ENCODE measurements around the gene TRIM52.
"Not testable (repeated sequence)": the region's sequence is repeated elsewhere in the genome, so short reads cannot be mapped to it uniquely, and the experiment has no call there.

The TRIM52 gene

DNA sequence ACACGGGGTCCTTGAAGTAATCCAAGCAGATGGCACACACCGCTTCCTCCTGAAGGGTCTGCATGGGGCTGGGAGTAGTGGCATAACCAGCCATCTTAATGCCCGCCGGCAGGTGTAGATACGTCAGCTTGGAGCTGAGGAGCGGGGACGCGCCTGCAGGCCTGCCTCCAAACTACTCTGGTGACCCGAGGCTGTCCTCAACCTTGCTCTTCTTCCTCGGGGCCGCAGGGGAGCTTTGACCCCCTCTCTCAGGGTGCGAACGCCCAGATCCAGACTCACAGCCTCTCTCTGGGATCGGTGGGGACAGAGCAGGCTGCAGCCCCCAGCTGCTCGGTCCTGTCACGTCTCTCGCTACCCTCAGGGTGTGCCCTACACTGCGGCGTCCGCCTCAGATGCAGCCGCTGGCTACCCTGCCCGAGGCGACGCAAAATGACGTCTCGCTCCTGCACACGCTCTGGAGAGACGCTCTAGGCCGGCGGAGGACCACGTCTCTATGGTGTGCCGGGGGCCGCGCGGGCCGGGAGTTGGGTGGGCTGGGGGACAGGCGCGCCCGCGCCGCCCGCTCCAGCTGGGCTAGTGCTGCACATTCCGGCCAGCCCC, at the start of gene TRIM52:
Gene TRIM52 (minus strand): TSS at position 424 of the 600 bp plus-strand sequence. CDS start 330 bp downstream, at position 94.
- Histone ChIP-seq H3K27me3 (ENCODE audit: control insufficient read depth in 1 of 2, insufficient read depth in 2 of 2, low read length in 2 of 2) (no peaks in the 10 kb centered on the region), H3K4me3 (ENCODE audit: low read depth in 1 of 2, low read length in 2 of 2) (peak within 1 kb of the TSS; percentile 98 to 99), H3K4me1 (ENCODE audit: control insufficient read depth in 1 of 2, insufficient read depth in 2 of 2, low read length in 2 of 2) (peaks cover 30 to 36% of the 10 kb centered on the region in 2 donors), H3K9me3 (ENCODE audit: control insufficient read depth in 1 of 2, low read length in 2 of 2) (no peaks in the 10 kb centered on the region), H3K9ac (ENCODE audit: low read depth in 1 of 2, low read length in 2 of 2) (peak within 1 kb of the TSS; percentile 94 to 100), H3K27ac (ENCODE audit: low read depth, low read length) (peak within 1 kb of the TSS; percentile 96), H3K36me3 (ENCODE audit: control insufficient read depth in 1 of 2, insufficient read depth in 2 of 2, low read length in 2 of 2) (peaks cover 10 to 13% of the 10 kb centered on the region in 2 donors)

DNA sequence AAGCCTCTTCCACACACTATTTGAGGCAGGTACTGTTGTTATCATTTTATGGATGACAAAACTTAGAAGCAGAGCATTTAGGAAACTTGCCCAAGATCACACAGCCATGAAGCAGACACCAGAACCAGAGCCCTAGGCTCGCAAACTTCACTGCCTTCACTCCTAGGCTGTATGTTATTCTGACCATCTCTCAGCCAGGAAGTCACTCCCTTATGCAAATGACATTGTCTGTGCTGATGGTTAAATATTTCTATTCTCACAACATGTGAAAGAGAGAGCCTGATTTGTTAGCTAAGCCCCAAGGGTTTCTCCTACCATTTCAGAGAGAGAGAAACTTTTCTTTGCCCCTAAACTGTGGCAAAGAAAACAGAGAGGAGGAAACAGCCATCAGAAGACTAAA, 26.4 kb upstream of the TRIM52 start:
- H3K4me1 ChIP-seq (ENCODE audit: control insufficient read depth in 1 of 2, insufficient read depth in 2 of 2, low read length in 2 of 2); H3K4me3 ChIP-seq (ENCODE audit: low read depth in 1 of 2, low read length in 2 of 2); H3K9ac ChIP-seq (ENCODE audit: low read depth in 1 of 2, low read length in 2 of 2); H3K36me3 ChIP-seq (ENCODE audit: control insufficient read depth in 1 of 2, insufficient read depth in 2 of 2, low read length in 2 of 2); H3K27ac ChIP-seq (ENCODE audit: low read depth, low read length); H3K27me3 ChIP-seq (ENCODE audit: control insufficient read depth in 1 of 2, insufficient read depth in 2 of 2, low read length in 2 of 2); H3K9me3 ChIP-seq (ENCODE audit: control insufficient read depth in 1 of 2, low read length in 2 of 2): not testable (repeated sequence)

DNA sequence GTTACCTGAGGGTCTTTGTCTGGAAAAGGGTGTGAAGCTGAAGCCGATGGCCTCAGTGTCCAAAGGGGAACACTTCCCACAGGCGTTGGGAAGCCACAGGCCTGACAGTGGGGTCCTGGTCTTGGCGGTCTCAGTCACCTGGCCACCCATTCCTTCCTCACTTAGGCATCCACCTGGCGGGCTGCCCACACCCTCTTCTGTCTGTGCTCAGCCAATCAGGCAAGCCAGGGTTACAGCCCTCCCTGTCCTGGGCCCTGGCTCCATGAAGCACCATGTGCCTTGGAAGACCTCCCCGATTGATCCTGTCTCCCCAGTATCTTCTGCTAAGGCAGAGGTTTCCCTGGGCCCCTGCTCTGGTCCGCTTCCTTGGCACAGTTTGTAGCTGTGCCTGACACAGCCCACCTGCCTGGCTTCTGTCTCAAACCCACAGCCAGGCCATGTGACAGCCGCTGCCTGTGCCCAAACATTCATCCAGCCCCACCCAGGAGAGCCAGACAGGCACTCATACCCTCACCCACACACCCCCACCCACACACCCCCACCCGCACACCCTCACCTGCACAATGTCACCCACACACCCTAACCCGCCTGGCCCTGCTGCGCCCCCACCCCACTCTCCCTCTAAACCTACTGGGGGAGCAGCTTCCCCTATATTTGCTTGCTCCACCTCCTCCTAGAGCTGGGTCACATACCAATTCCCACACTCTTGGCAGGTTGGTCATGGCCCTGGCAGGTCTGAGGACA, 25.2 kb upstream of the TRIM52 start:
- not testable (repeated sequence) for H3K27me3 ChIP-seq (ENCODE audit: control insufficient read depth in 1 of 2, insufficient read depth in 2 of 2, low read length in 2 of 2); H3K4me1 ChIP-seq (ENCODE audit: control insufficient read depth in 1 of 2, insufficient read depth in 2 of 2, low read length in 2 of 2); H3K4me3 ChIP-seq (ENCODE audit: low read depth in 1 of 2, low read length in 2 of 2); H3K9me3 ChIP-seq (ENCODE audit: control insufficient read depth in 1 of 2, low read length in 2 of 2); H3K27ac ChIP-seq (ENCODE audit: low read depth, low read length); H3K9ac ChIP-seq (ENCODE audit: low read depth in 1 of 2, low read length in 2 of 2); H3K36me3 ChIP-seq (ENCODE audit: control insufficient read depth in 1 of 2, insufficient read depth in 2 of 2, low read length in 2 of 2)

DNA sequence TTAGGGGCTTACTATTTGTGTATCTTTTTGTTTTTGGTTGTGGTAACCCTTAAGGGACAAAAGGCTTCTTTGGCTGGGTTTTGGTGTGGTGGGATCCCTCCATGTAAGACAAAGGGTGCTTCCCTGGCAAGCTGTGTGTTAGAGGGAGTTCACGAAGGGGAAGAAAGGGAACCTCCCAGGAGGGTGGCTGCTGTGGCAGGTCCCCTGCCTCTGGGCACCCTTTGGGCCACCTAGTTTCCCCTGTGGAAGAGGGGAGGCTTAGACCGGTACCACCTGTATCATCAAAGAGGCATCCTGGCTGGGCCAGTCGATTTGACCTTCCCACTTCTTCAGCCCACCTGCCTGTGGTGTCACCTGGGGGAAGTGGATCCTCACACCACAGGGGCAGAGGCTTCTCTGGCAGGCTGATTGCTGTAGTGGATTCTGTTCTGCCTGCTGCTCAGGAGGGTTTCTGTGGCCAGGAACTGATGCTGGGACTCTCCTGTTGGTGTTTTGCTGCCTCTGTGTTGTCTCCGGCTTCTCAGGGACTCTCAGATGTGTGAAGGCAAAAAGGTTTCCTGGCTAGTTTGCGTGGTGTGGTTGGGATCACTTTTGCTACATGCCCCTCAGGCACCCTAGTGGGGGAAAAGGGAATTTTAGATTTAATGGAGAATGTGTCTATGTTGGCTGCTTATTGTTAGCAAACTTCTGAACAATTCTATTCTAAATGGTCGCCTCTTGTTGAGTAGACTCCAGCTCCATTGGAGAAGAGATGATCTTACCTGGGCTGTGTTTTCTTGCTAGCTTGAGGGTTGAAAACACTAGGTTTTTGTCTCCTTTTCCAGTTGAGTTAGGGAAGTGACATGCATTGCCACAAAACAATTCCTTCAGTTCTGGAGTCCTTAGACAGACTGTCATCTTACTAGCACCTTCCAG, 23.2 kb upstream of the TRIM52 start:
- H3K27ac ChIP-seq (ENCODE audit: low read depth, low read length); H3K27me3 ChIP-seq (ENCODE audit: control insufficient read depth in 1 of 2, insufficient read depth in 2 of 2, low read length in 2 of 2); H3K4me1 ChIP-seq (ENCODE audit: control insufficient read depth in 1 of 2, insufficient read depth in 2 of 2, low read length in 2 of 2); H3K4me3 ChIP-seq (ENCODE audit: low read depth in 1 of 2, low read length in 2 of 2); H3K36me3 ChIP-seq (ENCODE audit: control insufficient read depth in 1 of 2, insufficient read depth in 2 of 2, low read length in 2 of 2); H3K9me3 ChIP-seq (ENCODE audit: control insufficient read depth in 1 of 2, low read length in 2 of 2); H3K9ac ChIP-seq (ENCODE audit: low read depth in 1 of 2, low read length in 2 of 2): not testable (repeated sequence)

DNA sequence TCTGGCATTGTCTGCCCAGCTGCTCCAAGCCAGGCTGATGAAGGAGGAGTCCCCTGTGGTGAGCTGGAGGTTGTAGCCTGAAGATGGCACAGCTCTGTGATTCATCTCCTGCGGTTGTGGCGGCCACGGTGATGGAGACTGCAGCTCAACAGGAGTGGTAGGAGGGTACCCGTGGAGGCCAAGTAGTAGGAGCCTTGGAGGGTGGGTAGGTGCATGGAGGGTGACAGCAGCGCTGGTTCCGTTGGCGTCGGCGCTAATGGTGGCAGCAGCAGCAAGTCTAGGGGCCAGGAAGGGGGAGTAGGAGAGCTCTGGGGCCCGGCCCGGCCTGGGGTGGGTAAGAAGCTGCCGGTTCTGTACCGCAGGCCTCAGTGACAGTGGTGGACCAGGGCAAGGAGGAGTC, 22.4 kb upstream of the TRIM52 start:
- Histone ChIP-seq H3K27ac (ENCODE audit: low read depth, low read length) (no peak overlapping the region), H3K4me1 (ENCODE audit: control insufficient read depth in 1 of 2, insufficient read depth in 2 of 2, low read length in 2 of 2) (no peaks in the 10 kb centered on the region), H3K9ac (ENCODE audit: low read depth in 1 of 2, low read length in 2 of 2) (no peak overlapping the region), H3K36me3 (ENCODE audit: control insufficient read depth in 1 of 2, insufficient read depth in 2 of 2, low read length in 2 of 2) (no peaks in the 10 kb centered on the region), H3K9me3 (ENCODE audit: control insufficient read depth in 1 of 2, low read length in 2 of 2) (no peaks in the 10 kb centered on the region), H3K4me3 (ENCODE audit: low read depth in 1 of 2, low read length in 2 of 2) (no peak overlapping the region), H3K27me3 (ENCODE audit: control insufficient read depth in 1 of 2, insufficient read depth in 2 of 2, low read length in 2 of 2) (no peaks in the 10 kb centered on the region)

DNA sequence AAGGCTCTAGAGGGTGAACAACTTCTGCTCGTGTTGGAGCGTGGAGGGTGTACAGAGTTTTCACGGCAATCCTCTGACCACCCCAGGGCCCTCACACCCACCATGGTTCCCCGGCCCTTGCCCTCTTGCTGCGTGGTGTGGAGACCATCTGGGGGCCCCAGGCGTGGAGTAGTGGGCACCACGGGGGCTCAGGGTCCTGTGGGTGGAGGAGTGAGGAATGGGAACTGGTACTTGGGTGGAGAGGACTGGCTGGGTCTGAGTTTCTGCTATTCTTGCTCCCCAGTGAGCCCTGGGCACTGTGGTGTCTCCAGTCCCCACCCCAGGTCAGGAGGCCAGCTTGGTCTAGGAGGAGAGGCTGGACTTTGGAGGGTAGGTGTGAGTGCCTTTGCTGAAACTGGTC, 21.9 kb upstream of the TRIM52 start:
- H3K27ac ChIP-seq (ENCODE audit: low read depth, low read length) = no peak overlapping the region
- H3K4me3 ChIP-seq (ENCODE audit: low read depth in 1 of 2, low read length in 2 of 2) = no peak overlapping the region
- no peaks in the 10 kb centered on the region for H3K36me3 ChIP-seq (ENCODE audit: control insufficient read depth in 1 of 2, insufficient read depth in 2 of 2, low read length in 2 of 2)
- no peaks in the 10 kb centered on the region for H3K4me1 ChIP-seq (ENCODE audit: control insufficient read depth in 1 of 2, insufficient read depth in 2 of 2, low read length in 2 of 2)
- no peak overlapping the region for H3K9ac ChIP-seq (ENCODE audit: low read depth in 1 of 2, low read length in 2 of 2)
- H3K27me3 ChIP-seq (ENCODE audit: control insufficient read depth in 1 of 2, insufficient read depth in 2 of 2, low read length in 2 of 2) = no peaks in the 10 kb centered on the region
- H3K9me3 ChIP-seq (ENCODE audit: control insufficient read depth in 1 of 2, low read length in 2 of 2) = no peaks in the 10 kb centered on the region

DNA sequence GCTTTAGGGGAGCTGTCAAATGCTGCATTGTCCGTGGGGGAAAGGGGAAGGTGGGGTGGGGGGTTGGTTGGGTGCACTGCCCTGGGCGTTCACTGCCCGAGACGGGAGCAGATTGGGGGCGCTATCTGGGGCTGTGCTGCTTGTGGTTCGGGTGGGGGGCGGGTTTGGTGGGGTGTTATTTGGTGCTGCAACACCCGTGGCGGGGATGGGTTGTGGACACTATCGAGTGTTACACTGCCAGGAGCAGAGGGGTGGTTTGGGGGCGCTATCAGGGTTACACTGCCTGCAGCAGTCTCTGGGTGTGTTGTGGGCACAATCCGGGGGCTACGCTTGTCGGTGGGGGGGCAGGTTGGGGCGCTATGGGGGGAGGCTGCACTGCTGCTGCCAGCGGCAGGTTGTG, 21.5 kb upstream of the TRIM52 start:
- H3K36me3 ChIP-seq (ENCODE audit: control insufficient read depth in 1 of 2, insufficient read depth in 2 of 2, low read length in 2 of 2); H3K9me3 ChIP-seq (ENCODE audit: control insufficient read depth in 1 of 2, low read length in 2 of 2); H3K4me1 ChIP-seq (ENCODE audit: control insufficient read depth in 1 of 2, insufficient read depth in 2 of 2, low read length in 2 of 2); H3K27ac ChIP-seq (ENCODE audit: low read depth, low read length); H3K27me3 ChIP-seq (ENCODE audit: control insufficient read depth in 1 of 2, insufficient read depth in 2 of 2, low read length in 2 of 2); H3K9ac ChIP-seq (ENCODE audit: low read depth in 1 of 2, low read length in 2 of 2); H3K4me3 ChIP-seq (ENCODE audit: low read depth in 1 of 2, low read length in 2 of 2): not testable (repeated sequence)

DNA sequence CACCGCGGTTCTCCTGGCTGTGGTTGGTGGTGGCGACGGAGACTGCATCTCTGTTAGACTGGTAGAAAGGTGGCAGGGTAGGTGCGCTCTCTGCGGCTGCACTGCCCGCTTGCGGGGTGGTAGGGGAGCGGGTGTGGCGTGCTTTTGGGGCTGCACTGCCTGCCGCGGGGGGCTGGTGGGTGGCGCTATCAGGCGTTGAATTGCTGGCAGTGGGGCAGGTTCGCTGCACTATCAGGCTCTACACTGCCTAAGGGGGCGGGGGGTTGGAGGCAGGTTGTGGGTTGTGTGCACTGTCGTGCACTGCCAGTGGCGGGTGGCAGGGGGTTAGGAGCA, 21.0 kb upstream of the TRIM52 start:
- no peak overlapping the region for H3K9ac ChIP-seq (ENCODE audit: low read depth in 1 of 2, low read length in 2 of 2)
- H3K9me3 ChIP-seq (ENCODE audit: control insufficient read depth in 1 of 2, low read length in 2 of 2) = no peaks in the 10 kb centered on the region
- no peak overlapping the region for H3K27ac ChIP-seq (ENCODE audit: low read depth, low read length)
- H3K27me3 ChIP-seq (ENCODE audit: control insufficient read depth in 1 of 2, insufficient read depth in 2 of 2, low read length in 2 of 2) = no peaks in the 10 kb centered on the region
- no peaks in the 10 kb centered on the region for H3K4me1 ChIP-seq (ENCODE audit: control insufficient read depth in 1 of 2, insufficient read depth in 2 of 2, low read length in 2 of 2)
- no peaks in the 10 kb centered on the region for H3K36me3 ChIP-seq (ENCODE audit: control insufficient read depth in 1 of 2, insufficient read depth in 2 of 2, low read length in 2 of 2)
- H3K4me3 ChIP-seq (ENCODE audit: low read depth in 1 of 2, low read length in 2 of 2) = no peak overlapping the region

DNA sequence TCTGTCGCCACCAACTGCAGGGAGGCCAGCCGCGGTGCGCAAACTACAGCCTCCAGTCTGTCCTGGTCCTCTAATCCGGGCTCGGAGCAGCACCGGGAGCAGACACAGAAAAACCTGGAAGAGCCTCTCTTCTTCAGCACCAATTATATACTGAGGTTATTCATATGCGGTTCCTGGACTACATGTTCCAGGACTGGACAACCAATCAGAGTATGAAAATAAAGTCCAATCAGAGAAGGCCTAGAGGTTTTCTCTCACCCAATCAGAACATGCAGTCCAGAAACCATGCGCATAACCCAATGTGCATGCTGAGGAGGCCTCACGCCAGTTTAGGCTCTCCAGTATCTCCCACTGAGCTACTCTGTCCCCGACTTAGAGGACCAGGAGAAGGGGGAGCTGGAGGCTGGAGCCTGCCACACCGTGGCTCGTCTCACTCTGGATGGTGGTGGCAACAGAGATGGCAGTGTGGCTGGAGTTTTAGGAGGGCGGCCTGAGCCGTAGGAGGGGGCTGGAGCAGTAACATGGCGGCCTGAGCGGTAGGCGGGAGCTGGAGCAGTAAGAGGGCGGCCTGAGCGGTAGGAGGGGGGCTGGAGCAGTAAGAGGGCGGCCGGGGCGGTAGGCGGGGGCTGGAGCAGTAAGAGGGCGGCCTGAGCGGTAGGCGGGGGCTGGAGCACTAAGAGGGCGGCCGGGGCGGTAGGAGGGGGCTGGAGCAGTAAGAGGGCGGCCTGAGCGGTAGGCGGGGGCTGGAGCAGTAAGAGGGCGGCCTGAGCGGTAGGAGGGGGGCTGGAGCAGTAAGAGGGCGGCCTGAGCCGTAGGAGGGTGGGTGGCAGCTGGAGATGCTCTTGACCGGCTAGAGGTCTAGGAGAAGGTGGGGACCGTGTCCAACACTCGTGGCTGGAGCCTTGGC, 20.4 kb upstream of the TRIM52 start:
- H3K27me3 ChIP-seq (ENCODE audit: control insufficient read depth in 1 of 2, insufficient read depth in 2 of 2, low read length in 2 of 2) = no peaks in the 10 kb centered on the region

More for the DNA sequence above, 20.4 kb upstream of the TRIM52 start:
- H3K9me3 ChIP-seq (ENCODE audit: control insufficient read depth in 1 of 2, low read length in 2 of 2) = no peaks in the 10 kb centered on the region
- H3K4me3 ChIP-seq (ENCODE audit: low read depth in 1 of 2, low read length in 2 of 2) = no peak overlapping the region
- no peaks in the 10 kb centered on the region for H3K4me1 ChIP-seq (ENCODE audit: control insufficient read depth in 1 of 2, insufficient read depth in 2 of 2, low read length in 2 of 2)
- H3K36me3 ChIP-seq (ENCODE audit: control insufficient read depth in 1 of 2, insufficient read depth in 2 of 2, low read length in 2 of 2) = no peaks in the 10 kb centered on the region
- H3K9ac ChIP-seq (ENCODE audit: low read depth in 1 of 2, low read length in 2 of 2) = no peak overlapping the region
- H3K27ac ChIP-seq (ENCODE audit: low read depth, low read length) = no peak overlapping the region
